SK-N-SH (cell line): Measurements from ENCODE around the gene TROAP. TPM values are rescaled to one million over a fixed set of nuclear protein-coding genes. Genes with fewer than 3 reads are reported as not detected.
A peak's percentile ranks its signal among the peaks of the same experiment; 100 is the strongest.

ENCODE experiments used
- CTCF ChIA-PET: fragments of 300-600, 350-600 bp; formaldehyde crosslinking; extraction: SDS; loops from one replicate; lab custom pipeline; 2021; lab: Yijun Ruan, JAX
- POLR2A ChIA-PET: fragments of 350-600 bp; sonication (Branson Sonifier 250); formaldehyde crosslinking; extraction: SDS; loops from one replicate; lab custom pipeline; 2020; ENCODE audit warnings: antibody characterized with exemption, inconsistent platforms; lab: Yijun Ruan, JAX
- DNase-seq: peaks from one replicate; pipeline ENCODE4 v3.0.0; 2012
- H2AFZ ChIP-seq: fragments of 200-600 bp; sonication (generic); 2 replicates; pipeline ENCODE4 v1.8.1; 2016; ENCODE audit warnings: antibody characterized with exemption, mild to moderate bottlenecking, low read depth
- H3F3A ChIP-seq: fragments of 200-600 bp; sonication (generic); replicated peaks from 2 replicates; pipeline ENCODE3; 2016; ENCODE audit warnings: antibody characterized with exemption, mild to moderate bottlenecking; ENCODE audit not compliant: insufficient read depth
- H3K27ac ChIP-seq, 2 experiments: fragments of 200-500 bp in 1 of 2; fragments of 200-600 bp in 1 of 2; sonication (Bioruptor generic) in 1 of 2; sonication (generic), shearing (Covaris generic) in 1 of 2; 2 replicates each; pipeline versions ENCODE4 v1.5.1 to v1.6.1; 2014 to 2016; ENCODE audit warnings: low read depth in 2 of 2, inconsistent platforms in 1 of 2, low read length in 1 of 2, mild to moderate bottlenecking in 1 of 2, mixed read lengths in 1 of 2
- H3K27me3 ChIP-seq: fragments of 200-600 bp; sonication (generic), shearing (Covaris generic); 2 replicates; pipeline ENCODE4 v1.6.1; 2016; ENCODE audit warnings: mixed run types; ENCODE audit not compliant: insufficient read depth
- H3K36me3 ChIP-seq, 2 experiments: fragments of 200-500 bp in 1 of 2; fragments of 200-600 bp in 1 of 2; sonication (Bioruptor generic) in 1 of 2; sonication (generic) in 1 of 2; replicated peaks in 1 of 2; 2 replicates each; pipeline versions ENCODE3 to v1.5.1; 2014 to 2016; ENCODE audit warnings: low read length in 1 of 2, mild to moderate bottlenecking in 1 of 2; ENCODE audit not compliant: insufficient read depth in 2 of 2, control insufficient read depth in 1 of 2
- H3K4me1 ChIP-seq, 2 experiments: fragments of 200-500 bp in 1 of 2; fragments of 200-600 bp in 1 of 2; sonication (Bioruptor generic) in 1 of 2; sonication (generic), shearing (Covaris generic) in 1 of 2; 2 replicates each; pipeline versions ENCODE4 v1.5.1 to v1.6.1; 2014 to 2016; ENCODE audit warnings: low read depth in 1 of 2, low read length in 1 of 2, mixed run types in 1 of 2; ENCODE audit not compliant: insufficient read depth in 2 of 2, control insufficient read depth in 1 of 2
- H3K4me2 ChIP-seq: fragments of 200-600 bp; sonication (generic), shearing (Covaris generic); 2 replicates; pipeline ENCODE4 v1.6.1; 2017; ENCODE audit warnings: mixed run types
- H3K4me3 ChIP-seq, 2 experiments: fragments of 200-500 bp in 1 of 2; fragments of 200-600 bp in 1 of 2; sonication (Bioruptor generic) in 1 of 2; sonication (generic), shearing (Covaris generic) in 1 of 2; 2 replicates each; pipeline versions ENCODE4 v1.5.1 to v1.8.1; 2014 to 2016; ENCODE audit warnings: low read depth in 2 of 2, inconsistent platforms in 1 of 2, low read length in 1 of 2, mild to moderate bottlenecking in 1 of 2, mixed read lengths in 1 of 2, moderate library complexity in 1 of 2
- H3K79me2 ChIP-seq: fragments of 200-600 bp; sonication (generic); 2 replicates; pipeline ENCODE4 v1.8.1; 2017; ENCODE audit warnings: mild to moderate bottlenecking; ENCODE audit not compliant: insufficient read depth
- H3K9ac ChIP-seq: fragments of 200-600 bp; sonication (generic); 2 replicates; pipeline ENCODE4 v1.6.1; 2017; ENCODE audit warnings: mixed run types
- H3K9me2 ChIP-seq: fragments of 200-600 bp; sonication (generic); 2 replicates; pipeline ENCODE4 v1.6.1; 2017; ENCODE audit warnings: mixed run types
- H3K9me3 ChIP-seq: fragments of 200-600 bp; sonication (generic); 2 replicates; pipeline ENCODE4 v1.6.1; 2017; ENCODE audit warnings: mixed run types, mild to moderate bottlenecking, moderate library complexity
- H4K20me1 ChIP-seq: fragments of 200-600 bp; sonication (generic); 2 replicates; pipeline ENCODE4 v1.6.1; 2017; ENCODE audit warnings: mild to moderate bottlenecking, mixed run types; ENCODE audit not compliant: insufficient read depth
- ELF1 ChIP-seq: IDR thresholded peaks from 2 replicates; pipeline ENCODE4 v1.4.0; 2012
- EZH2phosphoT487 ChIP-seq: fragments of 200-600 bp; sonication (generic); IDR thresholded peaks from 2 replicates; pipeline ENCODE4 v1.6.1; 2017; ENCODE audit warnings: low read depth, mixed run types, mild to moderate bottlenecking, antibody characterized with exemption, moderate library complexity, borderline replicate concordance
- FOXM1 ChIP-seq: IDR thresholded peaks from 2 replicates; pipeline ENCODE4 v1.4.0; 2012; ENCODE audit warnings: low read depth, mild to moderate bottlenecking
- GATA2 ChIP-seq: sonication (generic); formaldehyde crosslinking; IDR thresholded peaks from 2 replicates; pipeline ENCODE4 v1.5.0; 2020; ENCODE audit warnings: mild to moderate bottlenecking, missing genetic modification reagents
- JUND ChIP-seq: IDR thresholded peaks from 2 replicates; pipeline ENCODE4 v1.4.0; 2012
- MEF2A ChIP-seq: IDR thresholded peaks from 2 replicates; pipeline ENCODE4 v1.4.0; 2012; ENCODE audit warnings: low read depth, borderline replicate concordance
- MXI1 ChIP-seq: IDR thresholded peaks from 2 replicates; pipeline ENCODE4 v1.6.1; 2012; ENCODE audit warnings: mild to moderate bottlenecking, low read depth, low read length, improper control_type of control experiment
- NRF1 ChIP-seq: IDR thresholded peaks from 2 replicates; pipeline ENCODE4 v1.6.1; 2012; ENCODE audit warnings: low read depth, mild to moderate bottlenecking, low read length
- RAD21 ChIP-seq: IDR thresholded peaks from 2 replicates; pipeline ENCODE4 v1.6.1; 2012; ENCODE audit warnings: mild to moderate bottlenecking, low read length
- RFX5 ChIP-seq: IDR thresholded peaks from 2 replicates; pipeline ENCODE4 v1.6.1; 2012; ENCODE audit warnings: mild to moderate bottlenecking, improper control_type of control experiment, low read length
- TAF1 ChIP-seq: IDR thresholded peaks from 2 replicates; pipeline ENCODE4 v1.6.1; 2012; ENCODE audit warnings: low read depth, mild to moderate bottlenecking, low read length, moderate library complexity, borderline replicate concordance
- WGBS: methylation state at CpG from one replicate; pipeline ENCODE4 v1.1.6; 2017; ENCODE audit warnings: low lambda C conversion rate; 5-methylcytosine and 5-hydroxymethylcytosine counted together
- polyA plus RNA-seq, 3 experiments: library from polyadenylated mRNA; depleted of rRNA; stranded (reverse); fragments of >200 nt; gene quantifications; 2 replicates each; pipeline ENCODE4 v1.2.3, GENCODE V29; 2012
- TF ChIP-seq, protein P1 (sequence below): IDR thresholded peaks from 2 replicates; pipeline ENCODE4; 2012
- TF ChIP-seq, protein P2 (sequence below): fragments of 150-350 bp; IDR thresholded peaks from 2 replicates; pipeline ENCODE4 v1.6.1; 2017; ENCODE audit warnings: antibody characterized with exemption, low read length, low read depth, borderline replicate concordance

TROAP gene
- polyA plus RNA-seq, 1 of the 3 experiments (the other 2 are of a cell fraction) = 26.2 TPM

DNA sequence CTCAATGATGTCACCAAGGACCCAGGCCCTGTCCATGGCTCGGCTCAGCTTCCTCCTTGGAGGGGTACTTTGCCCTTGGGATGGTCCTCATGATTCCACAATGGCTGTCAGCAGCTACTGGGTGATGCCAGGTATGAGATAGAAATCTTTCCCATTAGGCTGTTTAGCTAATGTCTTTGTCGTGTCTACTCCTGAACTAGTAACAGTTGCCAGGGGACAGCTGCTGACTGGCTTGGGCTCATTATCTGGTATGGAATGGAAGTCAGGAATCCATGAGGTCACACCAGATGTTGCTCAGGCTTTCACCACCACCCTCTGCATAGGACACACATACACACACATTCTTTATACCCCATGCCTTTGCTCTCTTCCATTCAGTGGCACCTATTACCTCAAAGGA, 18.9 kb upstream of the TROAP start:
- no peaks in the 10 kb centered on the region for H4K20me1 ChIP-seq
- no peak for TF ChIP-seq NRF1
- TF ChIP-seq, protein P1, sequence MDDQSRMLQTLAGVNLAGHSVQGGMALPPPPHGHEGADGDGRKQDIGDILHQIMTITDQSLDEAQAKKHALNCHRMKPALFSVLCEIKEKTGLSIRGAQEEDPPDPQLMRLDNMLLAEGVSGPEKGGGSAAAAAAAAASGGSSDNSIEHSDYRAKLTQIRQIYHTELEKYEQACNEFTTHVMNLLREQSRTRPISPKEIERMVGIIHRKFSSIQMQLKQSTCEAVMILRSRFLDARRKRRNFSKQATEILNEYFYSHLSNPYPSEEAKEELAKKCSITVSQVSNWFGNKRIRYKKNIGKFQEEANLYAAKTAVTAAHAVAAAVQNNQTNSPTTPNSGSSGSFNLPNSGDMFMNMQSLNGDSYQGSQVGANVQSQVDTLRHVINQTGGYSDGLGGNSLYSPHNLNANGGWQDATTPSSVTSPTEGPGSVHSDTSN = no peak
- TF ChIP-seq TAF1 = no peak
- TF ChIP-seq GATA2 (CRISPR knock-in tag) = 0 out of 2 replicates have a peak, but pooled peaks have one; percentile 10
- TF ChIP-seq, protein P2, sequence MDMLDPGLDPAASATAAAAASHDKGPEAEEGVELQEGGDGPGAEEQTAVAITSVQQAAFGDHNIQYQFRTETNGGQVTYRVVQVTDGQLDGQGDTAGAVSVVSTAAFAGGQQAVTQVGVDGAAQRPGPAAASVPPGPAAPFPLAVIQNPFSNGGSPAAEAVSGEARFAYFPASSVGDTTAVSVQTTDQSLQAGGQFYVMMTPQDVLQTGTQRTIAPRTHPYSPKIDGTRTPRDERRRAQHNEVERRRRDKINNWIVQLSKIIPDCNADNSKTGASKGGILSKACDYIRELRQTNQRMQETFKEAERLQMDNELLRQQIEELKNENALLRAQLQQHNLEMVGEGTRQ = no peak
- peaks cover 0 to 6% of the 10 kb centered on the region in 2 experiments; a peak in 1 of 4 replicates for H3K4me1 ChIP-seq
- WGBS = 60% methylated on average over 2 of the region's 2 CpGs
- H3K4me2 ChIP-seq = no peak overlapping the region
- H3K27ac ChIP-seq = no peak overlapping the region
- no peaks in the 10 kb centered on the region for H3K79me2 ChIP-seq
- ChIA-PET POLR2A (interaction anchor here (1.1 to 1.2 kb wide), 2 partner anchors 10 to 19 kb away, joined by 5 to 7 read pairs; partner anchors contain the start of genes PRPH and TROAP), CTCF (interaction anchor here (0.7 to 29.6 kb wide), 7 partner anchors 10 to 414 kb away, joined by 3 to 658 read pairs (median 9); partner anchors contain the start of genes C1QL4 and PRPH)
- no peaks in the 10 kb centered on the region for H3K27me3 ChIP-seq
- DNase-seq = peak; percentile 59
- no peak overlapping the region for H3K4me3 ChIP-seq
- H3K36me3 ChIP-seq = no peaks in the 10 kb centered on the region
- H3F3A ChIP-seq = no peaks in the 10 kb centered on the region
- no peak overlapping the region for H2AFZ ChIP-seq
- no peaks in the 10 kb centered on the region for H3K9me2 ChIP-seq
- no peaks in the 10 kb centered on the region for H3K9me3 ChIP-seq
- H3K9ac ChIP-seq = no peak overlapping the region

DNA sequence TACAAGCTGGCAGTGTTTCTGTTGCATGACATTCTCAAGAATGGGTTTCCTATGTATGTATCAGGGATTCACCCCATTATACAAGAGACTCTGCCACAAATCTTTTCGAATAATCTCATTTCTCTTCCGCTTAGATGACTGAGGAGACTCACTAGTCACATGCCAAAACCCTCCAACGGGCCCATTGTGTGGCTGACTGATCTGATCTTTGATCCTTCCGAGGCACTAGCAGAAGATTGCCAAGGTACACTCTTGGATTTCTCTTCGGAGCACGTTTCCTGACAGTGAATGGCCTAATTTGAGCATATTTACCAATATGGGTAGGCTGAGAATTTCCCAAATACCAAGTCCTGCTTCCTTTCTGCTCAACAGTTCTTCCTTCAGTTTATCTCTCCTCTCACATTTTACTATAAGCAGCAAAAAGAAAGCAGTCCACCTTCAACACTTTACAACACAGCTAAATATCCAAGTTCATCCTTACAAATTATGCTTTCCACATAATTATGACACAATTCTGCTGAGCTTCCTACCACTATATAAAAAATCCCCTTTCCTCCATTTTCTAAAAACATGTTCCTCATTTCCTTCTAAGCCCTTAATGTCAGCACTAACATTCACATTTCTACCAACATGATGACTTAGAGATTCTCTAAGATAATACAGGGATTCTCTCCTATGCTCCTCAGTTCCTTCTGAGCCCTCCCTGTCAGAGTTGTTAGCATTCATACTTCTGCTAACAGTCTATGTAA, 17.1 kb upstream of the TROAP start:
- CTCF ChIA-PET = interaction anchor here (0.6 to 29.6 kb wide), 5 partner anchors 15 to 71 kb away, joined by 3 to 658 read pairs (median 4); partner anchors contain the start of gene C1QL4
- WGBS = 73% methylated on average over 6 of the region's 6 CpGs
- H3K79me2 ChIP-seq = no peaks in the 10 kb centered on the region
- H3K9me2 ChIP-seq = no peaks in the 10 kb centered on the region
- H3K27me3 ChIP-seq = no peaks in the 10 kb centered on the region
- H3K4me2 ChIP-seq = no peak overlapping the region
- no peak overlapping the region for H3K27ac ChIP-seq
- H3F3A ChIP-seq = no peaks in the 10 kb centered on the region
- TF ChIP-seq, protein P1 = no peak
- TF ChIP-seq MEF2A (no peak), GATA2 (CRISPR knock-in tag) (no peak), ELF1 (no peak), JUND (no peak), FOXM1 (no peak), RFX5 (no peak), MXI1 (no peak), EZH2phosphoT487 (no peak), RAD21 (no peak)
- TF ChIP-seq, all 33 proteins: peak for 0
- Histone ChIP-seq H4K20me1 (no peaks in the 10 kb centered on the region), H2AFZ (no peak overlapping the region), H3K9me3 (no peaks in the 10 kb centered on the region), H3K9ac (no peak overlapping the region), H3K4me3 (no peak overlapping the region), H3K36me3 (no peaks in the 10 kb centered on the region), H3K4me1 (peaks cover 0 to 6% of the 10 kb centered on the region in 2 experiments; a peak in 1 of 4 replicates)
- no peak for DNase-seq
- POLR2A ChIA-PET = interaction anchor here (0.6 to 0.7 kb wide), 2 partner anchors 18 to 317 kb away, joined by 3 to 6 read pairs; no protein-coding TSS in a partner anchor
